Caco-2 (cell line): ENCODE results near the gene C1R. TPM values are rescaled to one million over a fixed set of nuclear protein-coding genes. Genes with fewer than 3 reads are reported as not detected.

Experiments
- BruUV-seq: library from RNA; stranded (reverse); fragments of 400-500 nt; replicated peaks from 2 replicates; lab custom pipeline; 2021; lab: Mats Ljungman, UMichigan
- CTCF ChIA-PET: fragments of 300-600 bp; sonication (Branson Sonifier 250); formaldehyde crosslinking; loops from one replicate; lab custom pipeline; 2022; ENCODE audit warnings: antibody characterized with exemption; lab: Charles Lee
- POLR2A ChIA-PET: fragments of 300-600 bp; sonication (Branson Sonifier 250); formaldehyde crosslinking; loops from one replicate; lab custom pipeline; 2022; ENCODE audit warnings: antibody characterized with exemption; lab: Charles Lee
- DNase-seq, 2 experiments: peaks; one replicate each; pipeline versions ENCODE4 v3.0.0 to v3.0.0-alpha.2; 2020 to 2022
- H3K27me3 ChIP-seq: replicated peaks from 2 replicates; pipeline ENCODE4 v1.6.0; 2011; ENCODE audit warnings: low read length; ENCODE audit not compliant: control insufficient read depth, insufficient read depth
- H3K36me3 ChIP-seq: 2 replicates; pipeline ENCODE4 v1.5.1; 2011; ENCODE audit warnings: low read length; ENCODE audit not compliant: control insufficient read depth, insufficient read depth
- H3K4me1 ChIP-seq: fragments of 250-450 bp; sonication (Bioruptor Pico); 2 replicates; pipeline ENCODE4 v1.5.1; 2020; ENCODE audit warnings: mild to moderate bottlenecking
- H3K4me3 ChIP-seq: 2 replicates; pipeline ENCODE4 v1.5.1; 2011; ENCODE audit warnings: low read depth, mild to moderate bottlenecking, control low read depth, low read length
- H3K9me3 ChIP-seq: fragments of 250-450 bp; sonication (Bioruptor Pico); 2 replicates; pipeline ENCODE4 v1.5.1; 2020; ENCODE audit warnings: mild to moderate bottlenecking, moderate library complexity
- H3K27ac Mint-ChIP-seq: one replicate; pipeline ENCODE4 v1.8.0; 2022; ENCODE audit warnings: mixed read lengths; ENCODE audit not compliant: unreplicated experiment
- H3K27me3 Mint-ChIP-seq: one replicate; pipeline ENCODE4 v1.8.0; 2022; ENCODE audit warnings: mixed read lengths; ENCODE audit not compliant: insufficient read depth, unreplicated experiment
- H3K36me3 Mint-ChIP-seq: one replicate; pipeline ENCODE4 v1.8.0; 2022; ENCODE audit warnings: mild to moderate bottlenecking, mixed read lengths; ENCODE audit not compliant: insufficient read depth, unreplicated experiment
- H3K4me1 Mint-ChIP-seq: one replicate; pipeline ENCODE4 v1.8.0; 2022; ENCODE audit warnings: low read depth, mixed read lengths; ENCODE audit not compliant: unreplicated experiment
- H3K4me3 Mint-ChIP-seq: one replicate; pipeline ENCODE4 v1.8.0; 2022; ENCODE audit warnings: mild to moderate bottlenecking, moderate library complexity, mixed read lengths; ENCODE audit not compliant: unreplicated experiment
- H3K9me3 Mint-ChIP-seq: one replicate; pipeline ENCODE4 v1.8.0; 2022; ENCODE audit warnings: mixed read lengths; ENCODE audit not compliant: unreplicated experiment
- intact Hi-C: fragments of 100-400 bp; cut with micrococcal nuclease; formaldehyde crosslinking; loops from one replicate; pipeline ENCODE4 v1.10.0; 2022; ENCODE audit not compliant: unreplicated experiment
- total RNA-seq: library from RNA; stranded (reverse); gene quantifications from 2 replicates; pipeline ENCODE4 v1.2.3, GENCODE V29; 2022
- TF ChIP-seq, protein P1 (sequence below), 2 experiments: fragments of 200-600 bp in 1 of 2; IDR thresholded peaks; 1 replicate in 1 of 2; 2 replicates in 1 of 2; pipeline versions ENCODE4 v1.5.1 to v1.8.0; 2011 to 2022; ENCODE audit warnings: antibody characterized with exemption in 1 of 2, control low read depth in 1 of 2, inconsistent platforms in 1 of 2, low read depth in 1 of 2, low read length in 1 of 2, mild to moderate bottlenecking in 1 of 2, moderate library complexity in 1 of 2; ENCODE audit not compliant: insufficient read depth in 1 of 2, severe bottlenecking in 1 of 2, unreplicated experiment in 1 of 2

The C1R gene
- total RNA-seq, 1 experiment from 2014 or later, result 3.9 TPM

DNA sequence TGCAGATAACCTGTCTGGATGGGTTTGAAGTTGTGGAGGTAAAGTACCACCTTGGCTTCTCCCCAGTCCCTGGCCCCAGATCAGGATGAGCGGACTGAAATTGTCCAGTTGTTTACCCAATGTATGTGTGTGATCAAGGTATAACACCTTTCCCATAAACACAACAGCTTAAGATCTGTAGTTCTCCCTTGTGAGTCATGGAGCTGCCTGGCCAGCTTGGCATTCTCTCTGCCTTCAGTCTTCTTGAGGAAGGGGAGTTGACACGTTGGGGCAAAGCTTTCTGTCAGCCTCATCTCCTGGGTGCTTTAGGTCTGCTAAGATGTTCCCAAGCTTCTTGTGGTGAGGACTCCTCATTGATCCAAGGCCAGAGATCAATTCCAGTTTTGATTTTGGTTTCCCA, 25.6 kb downstream of the C1R start:
- intact Hi-C loops, result no loop called here
- POLR2A ChIA-PET, result no interaction called here
- CTCF ChIA-PET, result no interaction called here
- Mint-ChIP-seq H3K4me1 (peaks cover 10% of the 10 kb centered on the region), H3K4me3 (no peak overlapping the region), H3K27ac (no peak overlapping the region), H3K36me3 (no peaks in the 10 kb centered on the region), H3K9me3 (no peaks in the 10 kb centered on the region), H3K27me3 (no peaks in the 10 kb centered on the region)
- H3K4me3 ChIP-seq, result no peak overlapping the region
- no peaks in the 10 kb centered on the region for H3K9me3 ChIP-seq
- no peak for DNase-seq
- BruUV-seq, result no TSS peak
- H3K4me1 ChIP-seq, result peaks cover 6% of the 10 kb centered on the region; the same call in 1 of the 2 replicates
- TF ChIP-seq, protein P1, sequence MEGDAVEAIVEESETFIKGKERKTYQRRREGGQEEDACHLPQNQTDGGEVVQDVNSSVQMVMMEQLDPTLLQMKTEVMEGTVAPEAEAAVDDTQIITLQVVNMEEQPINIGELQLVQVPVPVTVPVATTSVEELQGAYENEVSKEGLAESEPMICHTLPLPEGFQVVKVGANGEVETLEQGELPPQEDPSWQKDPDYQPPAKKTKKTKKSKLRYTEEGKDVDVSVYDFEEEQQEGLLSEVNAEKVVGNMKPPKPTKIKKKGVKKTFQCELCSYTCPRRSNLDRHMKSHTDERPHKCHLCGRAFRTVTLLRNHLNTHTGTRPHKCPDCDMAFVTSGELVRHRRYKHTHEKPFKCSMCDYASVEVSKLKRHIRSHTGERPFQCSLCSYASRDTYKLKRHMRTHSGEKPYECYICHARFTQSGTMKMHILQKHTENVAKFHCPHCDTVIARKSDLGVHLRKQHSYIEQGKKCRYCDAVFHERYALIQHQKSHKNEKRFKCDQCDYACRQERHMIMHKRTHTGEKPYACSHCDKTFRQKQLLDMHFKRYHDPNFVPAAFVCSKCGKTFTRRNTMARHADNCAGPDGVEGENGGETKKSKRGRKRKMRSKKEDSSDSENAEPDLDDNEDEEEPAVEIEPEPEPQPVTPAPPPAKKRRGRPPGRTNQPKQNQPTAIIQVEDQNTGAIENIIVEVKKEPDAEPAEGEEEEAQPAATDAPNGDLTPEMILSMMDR (IDR thresholded peaks at IDR 0.05; ENCODE audit: insufficient read depth in 1 of 2, low read depth in 1 of 2, low read length in 1 of 2, severe bottlenecking in 1 of 2, unreplicated experiment in 1 of 2), result no peak
- no peaks in the 10 kb centered on the region for H3K36me3 ChIP-seq
- H3K27me3 ChIP-seq, result no peaks in the 10 kb centered on the region

DNA sequence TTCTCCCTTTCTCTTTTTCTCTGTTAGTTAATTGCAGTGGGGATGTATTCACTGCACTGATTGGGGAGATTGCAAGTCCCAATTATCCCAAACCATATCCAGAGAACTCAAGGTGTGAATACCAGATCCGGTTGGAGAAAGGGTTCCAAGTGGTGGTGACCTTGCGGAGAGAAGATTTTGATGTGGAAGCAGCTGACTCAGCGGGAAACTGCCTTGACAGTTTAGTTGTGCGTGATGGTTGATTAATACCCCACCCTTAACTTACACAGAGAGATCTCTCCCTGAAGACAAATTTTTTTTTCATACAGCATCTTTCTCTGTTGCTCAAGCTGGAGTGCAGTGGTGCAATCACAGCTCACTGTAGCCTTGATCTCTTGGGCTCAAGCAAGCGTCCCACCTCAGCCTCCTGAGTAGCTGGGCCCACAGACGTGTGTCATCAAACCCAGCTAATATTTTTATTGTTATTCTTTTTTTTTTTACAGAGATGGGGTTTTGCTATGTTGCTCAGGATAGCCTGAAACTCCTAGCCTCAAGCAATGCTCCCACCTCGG, 27.1 kb downstream of the C1R start:
- CTCF ChIA-PET, result interaction anchor here (0.6 to 0.7 kb wide), 2 partner anchors 24 to 185 kb away, joined by 3 read pairs; no protein-coding TSS in a partner anchor

DNA sequence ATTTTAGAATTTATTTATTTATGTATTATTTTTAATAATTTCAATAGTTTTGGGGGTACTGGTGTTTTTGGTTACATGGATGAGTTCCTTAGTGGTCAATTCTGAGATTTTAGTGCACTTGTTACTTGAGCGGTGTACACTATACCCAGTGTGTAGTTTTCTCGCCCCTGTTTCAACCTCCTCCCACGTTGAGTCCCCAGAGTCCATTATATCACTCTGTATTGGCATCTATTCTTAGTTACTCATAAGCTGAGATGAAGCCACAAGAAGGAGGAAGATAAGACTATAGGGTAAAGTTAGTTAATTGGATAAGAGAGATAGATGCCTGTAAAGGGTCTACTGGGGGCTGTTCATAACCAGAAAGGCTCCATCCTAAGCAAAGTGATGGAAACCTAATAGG, 27.7 kb downstream of the C1R start:
- ChIA-PET CTCF (no interaction called here), POLR2A (no interaction called here)
- H3K4me3 Mint-ChIP-seq, result no peak overlapping the region
- intact Hi-C loops, result no loop called here
- no peak for DNase-seq
- Histone ChIP-seq H3K27me3 (no peaks in the 10 kb centered on the region), H3K36me3 (no peaks in the 10 kb centered on the region), H3K4me1 (peaks cover 12% of the 10 kb centered on the region), H3K4me3 (no peak overlapping the region), H3K9me3 (no peaks in the 10 kb centered on the region)
- H3K4me1 Mint-ChIP-seq, result peaks cover 24% of the 10 kb centered on the region
- H3K27me3 Mint-ChIP-seq, result no peaks in the 10 kb centered on the region
- H3K9me3 Mint-ChIP-seq, result no peaks in the 10 kb centered on the region
- TF ChIP-seq, protein P1 (IDR thresholded peaks at IDR 0.05; ENCODE audit: insufficient read depth in 1 of 2, low read depth in 1 of 2, low read length in 1 of 2, severe bottlenecking in 1 of 2, unreplicated experiment in 1 of 2), result no peak
- no TSS peak for BruUV-seq
- H3K36me3 Mint-ChIP-seq, result no peaks in the 10 kb centered on the region
- H3K27ac Mint-ChIP-seq, result no peak overlapping the region

More for the DNA sequence above, 27.1 kb downstream of the C1R start:
- Histone ChIP-seq H3K36me3 (no peaks in the 10 kb centered on the region), H3K27me3 (no peaks in the 10 kb centered on the region), H3K9me3 (no peaks in the 10 kb centered on the region), H3K4me3 (no peak overlapping the region), H3K4me1 (peaks cover 12% of the 10 kb centered on the region)
- TF ChIP-seq, protein P1 (IDR thresholded peaks at IDR 0.05; ENCODE audit: insufficient read depth in 1 of 2, low read depth in 1 of 2, low read length in 1 of 2, severe bottlenecking in 1 of 2, unreplicated experiment in 1 of 2), result no peak
- POLR2A ChIA-PET, result no interaction called here
- Mint-ChIP-seq H3K36me3 (no peaks in the 10 kb centered on the region), H3K27me3 (no peaks in the 10 kb centered on the region), H3K4me1 (peaks cover 18% of the 10 kb centered on the region), H3K4me3 (no peak overlapping the region), H3K27ac (no peak overlapping the region), H3K9me3 (no peaks in the 10 kb centered on the region)
- no peak for DNase-seq
- no TSS peak for BruUV-seq
- intact Hi-C loops, result no loop called here
